ENCODE measurements around the gene KARS1. TPM values are rescaled to one million over a fixed set of nuclear protein-coding genes. Genes with fewer than 3 reads are reported as not detected.
"Not testable (repeated sequence)": the region's sequence is repeated elsewhere in the genome, so short reads cannot be mapped to it uniquely, and the experiment has no call there.

KARS1 gene
- total and polyA plus RNA-seq, 5 experiments from 2014 or later, result 140 to 214 (median 194) TPM

- H3K36me3 Mint-ChIP-seq, result peaks cover 24 to 79% (median 65%) of the 10 kb centered on the region in 3 donors
- no peak for ATAC-seq
- H3K27me3 Mint-ChIP-seq, result no peaks in the 10 kb centered on the region
- no peak for DNase-seq
- peaks cover 0 to 2% (median 2%) of the 10 kb centered on the region in 4 donors for H3K4me1 Mint-ChIP-seq
- POLR2A ChIA-PET, result no interaction called here
- peaks cover 0 to 10% (median 0%) of the 10 kb centered on the region in 9 donors for H3K9me3 Mint-ChIP-seq
- peak overlapping the region in 2 of 10 donors; percentile 32 to 58 for H3K27ac Mint-ChIP-seq
- no peak overlapping the region for H3K4me3 Mint-ChIP-seq
These were observed 47.8 kb downstream of the KARS1 start for GRCh38 chr16:75599452-75600277.

GRCh38 chr16:75593825-75594820, 53.3 kb downstream of the KARS1 start:
- H3K4me3 Mint-ChIP-seq, result no peak overlapping the region
- no peak for ATAC-seq
- peaks cover 8 to 47% (median 18%) of the 10 kb centered on the region in 3 donors for H3K36me3 Mint-ChIP-seq
- no peaks in the 10 kb centered on the region for H3K27me3 Mint-ChIP-seq
- peaks cover 0 to 5% (median 0%) of the 10 kb centered on the region in 9 donors for H3K9me3 Mint-ChIP-seq
- no peak for DNase-seq
- POLR2A ChIA-PET, result no interaction called here
- H3K27ac Mint-ChIP-seq, result peak overlapping the region in 4 of 10 donors; percentile 1 to 54 (median 18)
- peaks cover 2 to 6% (median 4%) of the 10 kb centered on the region in 4 donors for H3K4me1 Mint-ChIP-seq

GRCh38 chr16:75593308-75593707, 54.2 kb downstream of the KARS1 start:
- Mint-ChIP-seq H3K4me1 (peaks cover 2 to 6% (median 4%) of the 10 kb centered on the region in 4 donors), H3K4me3 (no peak overlapping the region), H3K27ac (no peak overlapping the region), H3K27me3 (no peaks in the 10 kb centered on the region), H3K9me3 (peaks cover 0 to 5% (median 0%) of the 10 kb centered on the region in 9 donors), H3K36me3 (peaks cover 8 to 46% (median 15%) of the 10 kb centered on the region in 3 donors)
- POLR2A ChIA-PET, result no interaction called here
- ATAC-seq (no peak), DNase-seq (no peak)

GRCh38 chr16:75591927-75592326, 55.5 kb downstream of the KARS1 start:
- POLR2A ChIA-PET, ATAC-seq, H3K27ac Mint-ChIP-seq, H3K4me3 Mint-ChIP-seq, H3K4me1 Mint-ChIP-seq, DNase-seq, H3K27me3 Mint-ChIP-seq, H3K9me3 Mint-ChIP-seq: not testable (repeated sequence)
- peaks cover 1 to 32% (median 3%) of the 10 kb centered on the region in 3 donors for H3K36me3 Mint-ChIP-seq

GRCh38 chr16:75590920-75591843, 56.3 kb downstream of the KARS1 start:
- H3K27me3 Mint-ChIP-seq, result no peaks in the 10 kb centered on the region
- DNase-seq (no peak), ATAC-seq (no peak)
- POLR2A ChIA-PET, result no interaction called here
- H3K27ac Mint-ChIP-seq, result no peak overlapping the region
- H3K9me3 Mint-ChIP-seq, result no peaks in the 10 kb centered on the region
- H3K4me3 Mint-ChIP-seq, result no peak overlapping the region
- H3K4me1 Mint-ChIP-seq, result peaks cover 2 to 6% (median 4%) of the 10 kb centered on the region in 4 donors
- peaks cover 0 to 29% (median 0%) of the 10 kb centered on the region in 3 donors for H3K36me3 Mint-ChIP-seq

GRCh38 chr16:75589306-75589705, 58.2 kb downstream of the KARS1 start:
- Mint-ChIP-seq H3K36me3 (peaks cover 0 to 18% (median 0%) of the 10 kb centered on the region in 3 donors), H3K27ac (no peak overlapping the region), H3K9me3 (no peaks in the 10 kb centered on the region), H3K27me3 (no peaks in the 10 kb centered on the region), H3K4me3 (no peak overlapping the region), H3K4me1 (peaks cover under 1 to 13% (median 4%) of the 10 kb centered on the region in 4 donors)
- no peak for DNase-seq
- ATAC-seq, result no peak
- POLR2A ChIA-PET, result interaction anchor here (0.6 kb wide), 1 partner anchor 368 kb away, joined by 3 read pairs; no protein-coding TSS in a partner anchor

GRCh38 chr16:75588716-75589115, 58.7 kb downstream of the KARS1 start:
- peaks cover 0 to 12% (median 0%) of the 10 kb centered on the region in 3 donors for H3K36me3 Mint-ChIP-seq
- no peak overlapping the region for H3K4me3 Mint-ChIP-seq
- ATAC-seq (no peak), DNase-seq (no peak)
- POLR2A ChIA-PET, result interaction anchor here (0.6 kb wide), 1 partner anchor 367 kb away, joined by 3 read pairs; no protein-coding TSS in a partner anchor
- peaks cover 0 to 16% (median 5%) of the 10 kb centered on the region in 4 donors for H3K4me1 Mint-ChIP-seq
- H3K9me3 Mint-ChIP-seq, result no peaks in the 10 kb centered on the region
- H3K27me3 Mint-ChIP-seq, result no peaks in the 10 kb centered on the region
- peak overlapping the region in 1 of 10 donors; percentile 24 for H3K27ac Mint-ChIP-seq

GRCh38 chr16:75584108-75584507, 63.4 kb downstream of the KARS1 start:
- DNase-seq, result no peak
- H3K27ac Mint-ChIP-seq, result peak overlapping the region in 6 of 10 donors; percentile 27 to 83 (median 69)
- no peaks in the 10 kb centered on the region for H3K27me3 Mint-ChIP-seq
- POLR2A ChIA-PET, result no interaction called here
- ATAC-seq, result no peak
- H3K4me1 Mint-ChIP-seq, result peaks cover 0 to 19% (median 5%) of the 10 kb centered on the region in 4 donors
- no peaks in the 10 kb centered on the region for H3K9me3 Mint-ChIP-seq
- no peak overlapping the region for H3K4me3 Mint-ChIP-seq
- H3K36me3 Mint-ChIP-seq, result peaks cover 0 to 18% (median 4%) of the 10 kb centered on the region in 3 donors

- no peaks in the 10 kb centered on the region for H3K9me3 Mint-ChIP-seq
- DNase-seq (no peak), ATAC-seq (no peak)
- H3K36me3 Mint-ChIP-seq, result peaks cover 0 to 61% (median 9%) of the 10 kb centered on the region in 3 donors
- no peaks in the 10 kb centered on the region for H3K27me3 Mint-ChIP-seq
- H3K27ac Mint-ChIP-seq, result peak overlapping the region in 4 of 10 donors; percentile 9 to 79 (median 33)
- peaks cover 0 to 18% (median 5%) of the 10 kb centered on the region in 4 donors for H3K4me1 Mint-ChIP-seq
- POLR2A ChIA-PET, result no interaction called here
- no peak overlapping the region for H3K4me3 Mint-ChIP-seq
These were observed 68.1 kb downstream of the KARS1 start for GRCh38 chr16:75579281-75579834.

- Mint-ChIP-seq H3K4me3 (no peak overlapping the region), H3K9me3 (no peaks in the 10 kb centered on the region), H3K36me3 (peaks cover 0 to 65% (median 9%) of the 10 kb centered on the region in 3 donors), H3K27ac (peak overlapping the region in 3 of 10 donors; percentile 1 to 23 (median 9)), H3K4me1 (peaks cover 0 to 14% (median 5%) of the 10 kb centered on the region in 4 donors), H3K27me3 (no peaks in the 10 kb centered on the region)
- POLR2A ChIA-PET, result no interaction called here
- ATAC-seq (no peak), DNase-seq (no peak)
These were observed 68.7 kb downstream of the KARS1 start for GRCh38 chr16:75578725-75579124.

- H3K4me1 Mint-ChIP-seq, result peaks cover 3 to 19% (median 8%) of the 10 kb centered on the region in 4 donors
- peak overlapping the region in 1 of 10 donors; percentile 9 for H3K27ac Mint-ChIP-seq
- POLR2A ChIA-PET, result interaction anchor here (0.7 kb wide), 1 partner anchor 12 kb away, joined by 3 read pairs; the partner anchor contains the start of gene GABARAPL2
- DNase-seq (no peak), ATAC-seq (no peak)
- no peaks in the 10 kb centered on the region for H3K27me3 Mint-ChIP-seq
- peaks cover 0 to 71% (median 9%) of the 10 kb centered on the region in 3 donors for H3K36me3 Mint-ChIP-seq
- H3K4me3 Mint-ChIP-seq, result no peak overlapping the region
- H3K9me3 Mint-ChIP-seq, result no peaks in the 10 kb centered on the region
These were observed 69.3 kb downstream of the KARS1 start for GRCh38 chr16:75578212-75578611.

Measured in naive thymus-derived CD8-positive, alpha-beta T cell (primary cell).